ENCODE results near the gene SLC39A10.

- TF ChIP-seq POLR2AphosphoS5 (IDR thresholded peaks at IDR 0.05) (peak; percentile 62), POLR2A (IDR thresholded peaks at IDR 0.05) (peak; percentile 39)
- TF ChIP-seq, protein P1, sequence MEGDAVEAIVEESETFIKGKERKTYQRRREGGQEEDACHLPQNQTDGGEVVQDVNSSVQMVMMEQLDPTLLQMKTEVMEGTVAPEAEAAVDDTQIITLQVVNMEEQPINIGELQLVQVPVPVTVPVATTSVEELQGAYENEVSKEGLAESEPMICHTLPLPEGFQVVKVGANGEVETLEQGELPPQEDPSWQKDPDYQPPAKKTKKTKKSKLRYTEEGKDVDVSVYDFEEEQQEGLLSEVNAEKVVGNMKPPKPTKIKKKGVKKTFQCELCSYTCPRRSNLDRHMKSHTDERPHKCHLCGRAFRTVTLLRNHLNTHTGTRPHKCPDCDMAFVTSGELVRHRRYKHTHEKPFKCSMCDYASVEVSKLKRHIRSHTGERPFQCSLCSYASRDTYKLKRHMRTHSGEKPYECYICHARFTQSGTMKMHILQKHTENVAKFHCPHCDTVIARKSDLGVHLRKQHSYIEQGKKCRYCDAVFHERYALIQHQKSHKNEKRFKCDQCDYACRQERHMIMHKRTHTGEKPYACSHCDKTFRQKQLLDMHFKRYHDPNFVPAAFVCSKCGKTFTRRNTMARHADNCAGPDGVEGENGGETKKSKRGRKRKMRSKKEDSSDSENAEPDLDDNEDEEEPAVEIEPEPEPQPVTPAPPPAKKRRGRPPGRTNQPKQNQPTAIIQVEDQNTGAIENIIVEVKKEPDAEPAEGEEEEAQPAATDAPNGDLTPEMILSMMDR (IDR thresholded peaks at IDR 0.05): no peak
These were observed 861 bp downstream of the SLC39A10 start for GRCh38 chr2:195657634-195658540.
